Sigmoid colon (tissue), 4 donors: ENCODE measurements around the gene TMEM174.

ENCODE experiments used
- CTCF ChIP-seq, 4 experiments: fragments of 450-650 bp in 3 of 4; fragments of 200-600 bp in 1 of 4; IDR thresholded peaks; one replicate each; pipeline ENCODE4 v1.5.1; 2016 to 2019; ENCODE audit warnings: antibody characterized with exemption in 4 of 4, mild to moderate bottlenecking in 3 of 4, moderate library complexity in 2 of 4
- POLR2A ChIP-seq, 2 donors: fragments of 450-650 bp; IDR thresholded peaks; one replicate each; pipeline ENCODE4 v1.6.1; 2016; ENCODE audit warnings: antibody characterized with exemption in 2 of 2, mild to moderate bottlenecking in 2 of 2, moderate library complexity in 2 of 2
- POLR2AphosphoS5 ChIP-seq, 4 donors: sonication (generic); formaldehyde crosslinking; IDR thresholded peaks; one replicate each; pipeline ENCODE4 v1.6.1; 2017; ENCODE audit warnings: antibody characterized with exemption in 4 of 4

DNA sequence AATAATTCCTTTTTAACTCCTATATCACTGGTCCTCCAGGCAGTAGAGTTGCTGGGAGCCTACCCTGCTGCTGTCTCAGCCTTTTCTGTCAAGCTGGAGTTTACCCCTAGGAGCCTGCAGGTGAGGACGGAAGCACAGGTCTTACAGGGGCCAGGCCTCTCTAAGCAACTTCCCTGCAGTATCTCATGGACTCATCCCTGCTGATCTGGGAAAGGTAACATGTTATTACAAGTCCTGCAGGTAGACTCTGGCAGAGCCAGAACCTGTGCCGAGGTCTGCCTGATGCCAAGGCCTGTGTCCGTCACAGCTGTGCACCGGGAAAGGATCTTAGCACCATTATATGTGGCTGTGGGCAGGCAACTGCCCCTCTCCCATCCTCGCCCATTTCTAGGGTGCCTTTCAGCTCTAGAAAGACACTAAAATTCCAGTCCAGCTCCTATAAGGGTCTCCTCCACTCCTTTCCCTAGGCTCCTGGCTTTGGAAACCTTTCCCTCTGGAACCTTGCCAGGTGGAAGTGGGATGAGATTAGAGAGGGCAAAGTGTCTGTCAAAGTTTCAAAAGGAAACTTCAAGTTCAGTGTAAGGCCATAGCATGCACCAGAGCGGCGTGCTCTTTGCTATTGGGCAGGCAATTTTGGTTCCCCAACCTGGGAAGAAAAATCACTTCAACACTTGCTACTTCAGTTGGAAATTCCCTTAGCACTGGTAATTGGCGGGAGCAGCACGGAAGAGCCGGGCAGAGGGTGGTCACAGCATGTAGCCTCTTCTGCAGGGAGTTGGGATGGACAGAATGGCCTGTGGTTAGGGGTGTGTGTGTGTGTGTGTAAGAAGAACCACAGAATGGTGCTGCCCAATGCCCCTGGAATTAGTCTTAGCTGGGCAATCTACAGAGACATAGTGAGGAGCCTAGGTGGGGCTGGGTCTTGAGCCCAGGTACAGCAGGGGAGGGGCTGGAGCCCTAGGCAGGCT lies 35.1 kb upstream of the TMEM174 start:
- TF ChIP-seq POLR2AphosphoS5 (IDR thresholded peaks at IDR 0.05) (no peak), POLR2A (IDR thresholded peaks at IDR 0.05) (no peak), CTCF (IDR thresholded peaks at IDR 0.05) (no peak)
